GM10266 (cell line): Measurements from ENCODE around the gene DNAH1.
"Not testable (repeated sequence)": the region's sequence is repeated elsewhere in the genome, so short reads cannot be mapped to it uniquely, and the experiment has no call there.

ENCODE experiments used
- DNase-seq: peaks from one replicate; pipeline ENCODE4 v3.0.0; 2012; ENCODE audit errors: extremely low spot score
- CTCF ChIP-seq: IDR thresholded peaks from 2 replicates; pipeline ENCODE4 v1.5.1; 2012; ENCODE audit warnings: mild to moderate bottlenecking, low read depth; ENCODE audit not compliant: control insufficient read depth, insufficient read depth; ENCODE audit errors: missing control alignments

Gene DNAH1

GRCh38 chr3:52277972-52278509 is 38.1 kb upstream of the DNAH1 start:
- TF ChIP-seq CTCF = peak; percentile 14
- peak; percentile 58 for DNase-seq

- TF ChIP-seq CTCF = peak; percentile 45
- DNase-seq = peak; percentile 97
These were observed 37.5 kb upstream of the DNAH1 start, which contains the start of gene WDR82 for GRCh38 chr3:52278510-52279069. Gene WDR82, minus strand, starts transcription at chr3:52278649. Its CDS starts 288 bp downstream, at chr3:52278361.

GRCh38 chr3:52279596-52279995 is 36.5 kb upstream of the DNAH1 start:
- no peak for DNase-seq
- TF ChIP-seq CTCF = no peak

- DNase-seq = no peak
- no peak for TF ChIP-seq CTCF
These were observed 36.1 kb upstream of the DNAH1 start for GRCh38 chr3:52280050-52280461.

- DNase-seq = no peak
- no peak for TF ChIP-seq CTCF
These were observed 33.9 kb upstream of the DNAH1 start for GRCh38 chr3:52281981-52282801.

- DNase-seq = no peak
- no peak for TF ChIP-seq CTCF
These were observed 32.8 kb upstream of the DNAH1 start for GRCh38 chr3:52283306-52283705.

- not testable (repeated sequence) for DNase-seq
These were observed 32.1 kb upstream of the DNAH1 start for GRCh38 chr3:52284051-52284450.
